GM20000 (cell line): ENCODE measurements around the gene GPD2.

Experiments
- DNase-seq: peaks from one replicate; pipeline ENCODE4 v3.0.0; 2012; ENCODE audit warnings: low spot score
- TF ChIP-seq, protein P1 (sequence below): IDR thresholded peaks from 2 replicates; pipeline ENCODE4 v1.5.1; 2012; ENCODE audit warnings: mild to moderate bottlenecking, control low read depth; ENCODE audit errors: extremely low read depth, missing control alignments

Gene GPD2

DNA sequence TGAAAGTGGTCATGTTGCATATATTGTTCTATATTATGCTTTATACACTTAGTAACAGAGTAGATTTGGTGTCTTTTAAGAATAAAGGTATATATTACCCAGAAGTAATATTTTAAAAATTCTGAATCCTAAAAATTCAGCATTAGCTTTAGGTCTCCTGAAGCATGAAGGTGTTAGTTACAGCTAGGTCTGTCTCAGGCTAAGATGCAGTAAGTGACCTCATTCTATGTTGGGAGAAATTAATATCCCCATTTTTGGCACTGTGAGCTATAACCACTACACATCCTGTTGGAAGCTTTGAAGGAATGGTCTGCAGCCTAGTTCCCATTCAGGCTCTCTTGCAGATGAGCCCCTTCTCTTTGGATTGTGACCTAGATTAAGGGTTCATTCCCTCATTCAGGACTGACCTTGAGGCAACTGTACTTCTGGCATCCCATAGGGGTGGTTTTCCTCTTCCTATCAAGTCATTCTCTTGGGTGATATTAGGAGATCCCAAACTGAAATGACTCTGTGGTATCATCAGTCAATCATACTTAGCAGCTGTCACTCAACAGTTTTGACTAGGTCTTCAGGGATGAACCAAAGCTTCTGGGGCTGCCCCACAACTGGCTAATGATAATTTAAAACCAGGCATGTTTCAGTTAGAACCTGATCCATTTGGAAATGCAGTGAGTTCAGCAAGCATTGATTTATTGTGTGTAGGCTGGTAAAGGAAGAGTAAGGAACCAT is 117.7 kb downstream of the GPD2 start:
- DNase-seq: no peak
- TF ChIP-seq, protein P1, sequence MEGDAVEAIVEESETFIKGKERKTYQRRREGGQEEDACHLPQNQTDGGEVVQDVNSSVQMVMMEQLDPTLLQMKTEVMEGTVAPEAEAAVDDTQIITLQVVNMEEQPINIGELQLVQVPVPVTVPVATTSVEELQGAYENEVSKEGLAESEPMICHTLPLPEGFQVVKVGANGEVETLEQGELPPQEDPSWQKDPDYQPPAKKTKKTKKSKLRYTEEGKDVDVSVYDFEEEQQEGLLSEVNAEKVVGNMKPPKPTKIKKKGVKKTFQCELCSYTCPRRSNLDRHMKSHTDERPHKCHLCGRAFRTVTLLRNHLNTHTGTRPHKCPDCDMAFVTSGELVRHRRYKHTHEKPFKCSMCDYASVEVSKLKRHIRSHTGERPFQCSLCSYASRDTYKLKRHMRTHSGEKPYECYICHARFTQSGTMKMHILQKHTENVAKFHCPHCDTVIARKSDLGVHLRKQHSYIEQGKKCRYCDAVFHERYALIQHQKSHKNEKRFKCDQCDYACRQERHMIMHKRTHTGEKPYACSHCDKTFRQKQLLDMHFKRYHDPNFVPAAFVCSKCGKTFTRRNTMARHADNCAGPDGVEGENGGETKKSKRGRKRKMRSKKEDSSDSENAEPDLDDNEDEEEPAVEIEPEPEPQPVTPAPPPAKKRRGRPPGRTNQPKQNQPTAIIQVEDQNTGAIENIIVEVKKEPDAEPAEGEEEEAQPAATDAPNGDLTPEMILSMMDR: no peak

DNA sequence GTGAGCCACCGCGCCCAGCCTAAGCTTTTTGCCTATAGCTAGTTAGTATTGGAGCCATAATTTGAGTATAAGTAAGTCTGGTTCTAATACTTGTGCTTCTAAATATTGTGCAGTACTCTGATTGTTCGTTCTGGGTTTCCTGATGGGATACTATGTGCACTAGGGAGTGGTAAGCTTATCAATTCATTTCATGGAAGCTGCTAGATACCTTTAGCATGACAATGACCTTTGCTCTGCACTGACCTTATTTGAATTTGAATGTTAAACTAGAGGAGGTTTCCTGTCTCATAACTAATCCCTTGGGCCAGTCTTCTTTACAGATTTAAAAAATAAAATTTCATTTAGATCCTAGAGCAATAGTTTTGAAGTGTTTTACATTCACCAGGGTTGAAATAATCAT is 125.1 kb downstream of the GPD2 start:
- DNase-seq: no peak
- TF ChIP-seq, protein P1: no peak

DNA sequence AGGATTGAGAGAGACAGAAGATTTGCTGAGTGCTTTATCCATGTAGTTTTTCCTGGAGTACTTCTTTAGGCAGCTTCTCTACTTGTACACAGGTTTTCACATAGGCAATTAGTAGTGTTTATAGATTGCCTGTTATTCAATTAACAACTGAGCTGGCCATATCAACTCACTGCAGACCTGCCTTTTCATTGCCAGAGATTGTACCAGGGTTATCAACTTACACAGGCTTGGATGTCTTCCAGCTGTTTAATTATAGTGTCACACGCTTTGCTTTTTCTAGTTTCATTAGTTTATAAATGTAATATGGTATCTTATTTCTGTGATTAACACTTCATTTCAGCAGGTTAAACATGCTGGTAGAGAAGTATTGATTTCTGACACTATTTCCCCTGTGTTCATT is 125.9 kb downstream of the GPD2 start:
- no peak for DNase-seq

DNA sequence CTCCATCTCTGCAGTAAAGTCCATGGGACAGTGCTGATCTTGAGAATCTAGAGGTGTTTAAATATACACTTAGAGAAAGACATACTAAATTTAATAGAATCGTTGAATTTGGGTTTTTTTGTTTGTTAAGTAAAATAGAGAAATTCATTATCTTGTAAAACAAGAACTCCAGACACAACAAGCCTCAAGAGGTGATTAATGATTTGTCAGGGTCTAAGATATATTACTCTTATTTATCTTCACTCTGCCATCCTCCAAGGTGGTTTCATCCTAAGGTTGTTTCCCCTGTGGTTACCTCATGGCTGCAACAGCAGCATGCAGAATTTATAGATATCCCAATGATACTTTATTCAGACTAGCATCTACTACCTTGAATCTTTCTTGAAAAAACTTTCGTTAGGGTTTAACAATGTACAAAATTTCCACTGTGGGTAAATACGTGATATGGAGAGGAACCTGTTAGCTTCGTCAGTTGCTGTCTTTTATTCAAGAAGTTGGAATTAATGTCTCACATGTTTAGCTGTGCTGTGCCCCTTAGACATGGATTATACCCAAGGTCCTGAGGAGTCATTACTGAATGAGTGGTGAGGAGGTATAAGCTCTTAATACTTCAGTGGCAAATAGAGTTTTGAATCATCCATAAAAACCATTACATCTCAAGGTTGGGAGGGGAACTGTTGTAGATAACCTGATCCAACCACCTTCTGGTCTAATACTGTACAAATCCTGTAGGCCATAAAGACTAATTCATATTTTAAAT is 128.0 kb downstream of the GPD2 start:
- DNase-seq: no peak
- TF ChIP-seq, protein P1: no peak

More for the DNA sequence above, 125.9 kb downstream of the GPD2 start:
- TF ChIP-seq, protein P1: no peak

DNA sequence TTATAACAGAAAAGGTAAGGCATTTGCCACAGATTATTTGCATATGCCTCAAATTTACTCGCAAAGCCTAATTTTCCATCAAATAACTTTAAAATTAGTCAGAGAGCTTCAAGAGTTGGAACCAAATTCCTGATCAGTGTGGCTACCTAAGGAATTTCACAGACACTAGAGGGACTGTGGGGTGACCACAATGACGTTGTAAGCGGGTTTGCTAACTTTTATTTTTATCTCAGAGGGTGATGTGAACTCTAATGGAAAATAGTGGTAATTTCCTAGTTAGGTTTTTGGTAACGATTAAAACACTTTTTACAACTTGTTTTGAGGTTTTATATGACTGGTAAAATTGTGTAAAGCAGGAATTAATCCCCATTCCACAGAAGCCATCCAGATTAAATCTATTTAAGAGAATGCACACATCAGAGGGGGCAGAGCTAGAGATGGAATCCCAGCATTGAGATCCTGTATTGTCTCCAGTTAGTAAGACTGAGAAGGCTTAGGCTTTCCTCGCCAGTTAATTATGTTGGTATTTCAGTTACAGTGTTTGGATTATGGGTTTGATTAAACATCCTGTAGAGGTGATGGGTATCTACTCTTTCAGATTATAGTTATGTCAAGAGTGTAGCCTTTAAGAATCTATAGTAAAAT is 129.0 kb downstream of the GPD2 start:
- TF ChIP-seq, protein P1: no peak
- no peak for DNase-seq

DNA sequence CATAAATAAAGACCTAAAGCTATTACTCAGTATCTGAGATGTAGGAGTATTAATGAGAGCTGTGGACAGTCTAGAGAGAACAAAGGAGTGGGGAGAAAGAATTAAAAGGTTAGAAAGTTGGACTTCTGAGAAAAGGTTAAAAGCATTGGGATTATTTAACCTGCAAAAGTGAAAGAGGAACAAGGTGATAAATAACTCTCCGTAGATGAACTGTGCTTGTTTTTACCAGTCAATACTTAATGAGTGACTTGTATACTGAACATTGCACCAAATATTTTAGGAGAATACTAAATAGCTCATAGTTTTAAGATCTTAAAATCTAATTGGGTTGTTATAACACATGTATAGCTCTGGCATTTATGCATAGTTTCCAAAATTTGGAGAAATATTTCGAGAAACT is 137.5 kb downstream of the GPD2 start:
- DNase-seq: peak; percentile 2
- TF ChIP-seq, protein P1: no peak

DNA sequence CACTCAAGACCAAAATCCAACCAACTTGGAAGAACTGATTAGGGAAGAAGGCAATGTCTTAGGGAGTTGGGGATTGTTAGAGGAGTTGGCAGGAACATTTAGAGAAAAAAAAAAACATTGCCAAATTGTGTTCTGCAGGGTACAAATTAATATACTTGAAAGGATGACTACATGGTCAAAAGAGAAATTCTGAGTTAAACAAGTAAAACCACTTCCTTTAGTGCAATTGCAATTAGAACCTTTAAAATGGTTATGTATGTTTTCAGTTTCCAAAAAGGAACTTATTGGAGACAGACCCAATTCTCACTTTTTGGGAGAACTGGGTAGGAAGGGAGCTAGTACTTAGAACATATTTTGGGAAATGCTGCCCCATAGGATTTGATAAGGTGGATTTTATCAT is 137.9 kb downstream of the GPD2 start:
- TF ChIP-seq, protein P1: no peak
- no peak for DNase-seq
